Astrocyte of the cerebellum (primary cell): ENCODE results near the gene MRPL50.

ENCODE experiments used
- DNase-seq: peaks from one replicate; pipeline ENCODE4 v3.0.0-alpha.2; 2011; ENCODE audit warnings: low read depth
- H3K4me3 ChIP-seq: 2 replicates; pipeline ENCODE4 v1.5.1; 2011; ENCODE audit warnings: mild to moderate bottlenecking, low read depth, low read length, moderate library complexity
- in situ Hi-C: cut with HindIII; loops from 2 replicates; pipeline ENCODE4 v1.10.0; 2017; ENCODE audit warnings: low sequenced_read_pairs
- TF ChIP-seq, protein P1 (sequence below): IDR thresholded peaks from 2 replicates; pipeline ENCODE4 v1.5.1; 2012; ENCODE audit warnings: low read length, low read depth, moderate library complexity, mild to moderate bottlenecking; ENCODE audit errors: missing control alignments

Gene MRPL50

DNA sequence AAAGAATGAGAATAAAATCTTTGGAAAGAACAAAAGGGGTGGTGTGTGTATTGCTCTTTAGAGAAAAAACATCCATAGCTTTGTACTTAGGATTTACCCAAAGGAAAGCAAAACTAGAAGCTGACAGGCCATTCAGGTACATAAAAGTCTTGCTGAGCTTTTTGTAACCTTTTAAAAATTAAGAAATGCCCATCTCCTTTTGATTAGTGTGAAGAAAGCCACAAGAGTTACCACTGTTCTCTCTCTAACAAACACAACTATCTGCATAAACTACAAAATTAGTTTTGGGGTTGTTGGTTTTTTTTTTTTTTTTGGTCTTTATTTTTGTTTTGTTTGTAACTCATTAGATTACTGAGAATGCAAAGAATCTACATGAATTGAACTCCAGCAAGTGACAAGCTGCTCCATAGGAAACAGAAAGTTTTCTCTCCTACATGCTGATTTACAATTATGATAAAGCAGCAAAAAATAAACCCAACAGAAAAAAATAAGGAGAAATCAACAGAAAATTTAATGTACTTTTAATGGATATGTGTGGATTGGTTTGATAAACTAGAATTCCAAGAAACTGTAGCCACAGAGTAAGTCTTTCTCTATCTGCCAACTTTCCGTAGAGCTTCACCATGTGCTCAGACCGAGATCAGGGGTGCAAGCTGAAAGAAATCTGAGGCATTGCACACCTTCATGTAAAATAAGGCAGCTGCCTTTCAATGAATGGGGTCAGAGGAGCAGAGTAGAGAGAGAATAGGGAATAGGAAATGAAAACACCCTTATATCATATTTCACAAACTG is 25.9 kb downstream of the MRPL50 start:
- TF ChIP-seq, protein P1, sequence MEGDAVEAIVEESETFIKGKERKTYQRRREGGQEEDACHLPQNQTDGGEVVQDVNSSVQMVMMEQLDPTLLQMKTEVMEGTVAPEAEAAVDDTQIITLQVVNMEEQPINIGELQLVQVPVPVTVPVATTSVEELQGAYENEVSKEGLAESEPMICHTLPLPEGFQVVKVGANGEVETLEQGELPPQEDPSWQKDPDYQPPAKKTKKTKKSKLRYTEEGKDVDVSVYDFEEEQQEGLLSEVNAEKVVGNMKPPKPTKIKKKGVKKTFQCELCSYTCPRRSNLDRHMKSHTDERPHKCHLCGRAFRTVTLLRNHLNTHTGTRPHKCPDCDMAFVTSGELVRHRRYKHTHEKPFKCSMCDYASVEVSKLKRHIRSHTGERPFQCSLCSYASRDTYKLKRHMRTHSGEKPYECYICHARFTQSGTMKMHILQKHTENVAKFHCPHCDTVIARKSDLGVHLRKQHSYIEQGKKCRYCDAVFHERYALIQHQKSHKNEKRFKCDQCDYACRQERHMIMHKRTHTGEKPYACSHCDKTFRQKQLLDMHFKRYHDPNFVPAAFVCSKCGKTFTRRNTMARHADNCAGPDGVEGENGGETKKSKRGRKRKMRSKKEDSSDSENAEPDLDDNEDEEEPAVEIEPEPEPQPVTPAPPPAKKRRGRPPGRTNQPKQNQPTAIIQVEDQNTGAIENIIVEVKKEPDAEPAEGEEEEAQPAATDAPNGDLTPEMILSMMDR = no peak
- no peak overlapping the region for H3K4me3 ChIP-seq
- in situ Hi-C loops = no loop called here
- no peak for DNase-seq

- no peak overlapping the region for H3K4me3 ChIP-seq
- no peak for DNase-seq
- TF ChIP-seq, protein P1 = no peak
- in situ Hi-C loops = no loop called here
Observed at GRCh38 chr9:101371813-101372212, 26.6 kb downstream of the MRPL50 start.

DNA sequence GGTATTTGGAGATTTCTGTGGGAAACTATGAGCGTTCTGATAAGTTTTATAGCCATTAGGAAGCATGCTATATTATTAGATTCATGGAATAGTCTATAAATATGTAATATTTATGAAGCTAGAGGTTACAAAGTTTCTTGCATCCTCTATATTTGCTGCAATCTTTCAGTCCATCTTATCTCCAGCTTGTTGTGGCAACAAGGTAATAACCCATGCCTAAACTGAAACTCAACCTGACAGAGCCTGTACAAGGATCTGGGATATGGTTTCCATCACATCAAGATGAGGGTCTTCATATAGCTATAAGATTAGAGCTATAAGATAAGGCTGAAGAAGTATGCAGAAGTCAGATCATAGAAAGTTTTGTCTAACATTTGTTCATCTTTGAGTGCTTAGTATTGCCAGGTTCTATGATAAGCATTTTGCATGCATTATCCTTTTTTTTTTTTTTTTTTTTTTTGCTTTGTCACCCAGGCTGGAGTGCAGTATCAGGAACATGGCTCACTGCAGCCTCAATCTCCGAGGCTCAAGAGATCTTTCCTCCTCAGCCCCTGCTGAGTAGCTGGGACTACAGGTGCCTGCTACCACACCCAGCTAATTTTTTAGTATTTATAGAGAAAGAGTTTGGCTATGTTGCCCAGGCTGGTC is 28.4 kb downstream of the MRPL50 start:
- TF ChIP-seq, protein P1 = no peak
- DNase-seq = no peak
- in situ Hi-C loops = no loop called here
- no peak overlapping the region for H3K4me3 ChIP-seq

- TF ChIP-seq, protein P1 = no peak
- in situ Hi-C loops = no loop called here
- peak; percentile 33 for DNase-seq
- no peak overlapping the region for H3K4me3 ChIP-seq
Observed at GRCh38 chr9:101369286-101369685, 29.1 kb downstream of the MRPL50 start.

DNA sequence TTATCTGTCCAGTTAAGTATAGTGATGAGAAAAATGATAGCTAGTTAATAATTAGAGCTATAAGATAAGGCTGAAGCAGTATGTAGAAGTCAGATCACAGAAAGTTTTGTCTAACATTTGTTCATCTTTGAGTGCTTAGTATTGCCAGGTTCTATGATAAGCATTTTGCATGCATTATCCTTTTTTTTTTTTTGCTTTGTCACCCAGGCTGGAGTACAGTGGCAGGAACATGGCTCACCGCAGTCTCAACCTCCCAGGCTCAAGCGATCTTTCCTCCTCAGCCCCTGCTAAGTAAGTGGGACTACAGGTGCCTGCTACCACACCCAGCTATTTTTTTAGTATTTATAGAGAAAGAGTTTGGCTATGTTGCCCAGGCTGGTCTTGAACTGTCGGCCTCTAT is 31.1 kb downstream of the MRPL50 start:
- in situ Hi-C loops = no loop called here
- TF ChIP-seq, protein P1 = no peak
- no peak overlapping the region for H3K4me3 ChIP-seq
- no peak for DNase-seq

GRCh38 chr9:101366038-101366756 is 32.2 kb downstream of the MRPL50 start:
- no peak overlapping the region for H3K4me3 ChIP-seq
- no peak for DNase-seq
- TF ChIP-seq, protein P1 = no peak
- in situ Hi-C loops = no loop called here
